ENCODE measurements around the gene KLHL22.
"Not testable (repeated sequence)": the region's sequence is repeated elsewhere in the genome, so short reads cannot be mapped to it uniquely, and the experiment has no call there.

Gene KLHL22

DNA sequence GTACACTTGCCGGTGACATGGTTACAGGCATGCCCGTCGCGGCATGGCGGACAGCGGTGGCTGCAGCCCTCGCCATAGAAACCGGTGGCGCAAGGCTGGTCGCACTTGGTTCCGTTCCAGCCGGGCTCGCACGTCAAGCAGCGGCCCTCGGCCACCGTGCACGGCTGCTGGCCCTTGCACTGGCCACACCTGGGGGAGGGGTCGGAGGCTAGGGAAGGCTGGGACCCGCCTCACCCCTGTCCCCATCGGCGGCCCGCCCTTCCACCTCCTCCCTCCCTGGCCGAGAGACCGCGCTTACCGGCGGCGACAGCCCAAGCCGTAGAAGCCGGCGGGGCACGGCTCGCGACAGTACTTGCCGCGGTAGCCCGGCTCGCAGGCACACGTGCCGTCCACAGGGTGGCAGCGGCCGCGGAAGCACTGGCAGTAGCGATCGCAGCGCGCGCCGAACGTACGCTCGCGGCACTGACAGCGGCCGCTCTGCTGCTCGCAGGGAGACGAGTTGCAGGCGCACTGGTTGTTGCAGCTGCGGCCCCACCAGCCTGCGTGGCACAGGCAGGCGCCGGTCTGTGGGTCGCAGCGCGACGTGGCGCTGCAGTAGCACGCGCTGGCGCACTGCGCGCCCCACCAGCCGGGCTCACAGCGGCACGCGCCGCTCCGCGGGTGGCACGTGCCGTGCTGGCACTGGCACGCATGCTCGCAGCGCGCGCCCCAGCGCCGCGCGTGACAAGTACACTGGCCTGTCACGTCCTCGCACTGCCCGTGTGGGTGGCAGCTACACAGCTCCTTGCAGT lies 64.7 kb downstream of the KLHL22 start:
- FAIRE-seq: no peak

DNA sequence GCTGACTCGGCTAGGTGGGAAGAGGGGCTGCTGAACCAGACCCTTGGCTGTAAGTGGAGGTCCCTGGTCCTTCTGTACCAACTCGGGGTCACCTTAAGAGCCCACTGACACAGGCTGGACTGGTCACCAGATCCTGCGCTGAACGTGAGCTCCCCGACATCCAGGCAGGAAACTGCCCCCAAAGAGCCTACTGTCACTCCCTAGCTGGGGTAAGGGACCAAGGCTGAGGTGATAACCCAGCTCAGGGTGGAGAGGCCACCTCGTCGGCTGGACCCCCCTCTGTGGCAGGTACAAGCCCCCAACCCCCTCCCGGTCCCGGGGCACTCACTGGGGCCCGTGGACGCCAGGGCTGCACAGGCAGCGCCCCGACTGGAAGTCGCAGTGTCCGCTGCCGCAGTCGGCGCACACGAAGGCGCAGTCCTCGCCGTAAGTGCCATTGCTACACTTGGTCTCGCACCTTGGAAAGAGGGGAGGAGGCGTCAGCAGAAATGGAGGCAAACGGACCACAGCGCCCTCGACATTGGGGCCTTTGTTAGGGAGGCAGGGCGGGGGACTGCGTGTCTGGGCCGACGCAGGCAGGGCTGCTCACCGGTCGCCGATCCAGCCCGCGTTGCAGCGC lies 65.4 kb downstream of the KLHL22 start:
- no peak for FAIRE-seq

DNA sequence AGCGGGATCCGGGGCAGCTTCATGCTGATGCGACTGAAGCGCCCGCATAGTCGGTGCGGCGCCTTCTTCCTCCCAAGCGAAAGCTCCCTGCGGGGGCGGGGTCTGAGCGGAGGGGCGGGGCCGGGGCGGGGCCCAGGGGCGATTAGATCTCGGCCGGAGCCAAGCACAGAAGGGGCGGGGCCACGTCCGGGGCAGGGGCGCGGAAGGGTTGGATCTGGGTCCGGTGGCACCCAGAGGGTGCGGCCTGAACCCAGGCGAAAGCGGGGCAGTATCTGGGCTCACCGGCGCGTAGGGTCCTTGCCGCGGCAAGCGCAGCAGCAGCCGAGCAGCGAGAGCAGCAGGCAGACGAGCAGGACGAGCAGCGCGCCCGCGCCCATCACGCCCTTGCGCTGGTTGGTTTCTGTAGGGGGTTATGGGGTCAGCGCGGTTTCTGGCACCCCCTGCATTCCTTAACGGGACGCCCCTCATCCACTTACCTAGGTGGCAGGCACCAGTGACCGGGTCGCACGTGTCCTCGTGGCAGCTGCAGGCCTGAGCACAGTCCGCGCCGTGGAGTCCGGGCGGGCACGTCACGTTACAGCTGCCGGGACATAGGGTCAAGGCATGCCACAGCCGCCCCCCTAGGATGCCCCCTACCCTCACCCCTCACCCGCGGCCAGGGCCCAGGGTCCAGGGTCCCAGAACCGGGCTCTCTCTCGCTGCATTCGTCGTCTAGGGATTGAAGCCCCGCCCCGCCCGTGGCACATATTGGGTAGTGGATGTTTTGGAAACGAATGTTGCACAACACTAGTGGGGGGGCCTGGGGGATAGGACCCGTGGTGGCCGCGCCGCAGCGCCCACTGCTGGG lies 66.1 kb downstream of the KLHL22 start:
- FAIRE-seq: no peak

DNA sequence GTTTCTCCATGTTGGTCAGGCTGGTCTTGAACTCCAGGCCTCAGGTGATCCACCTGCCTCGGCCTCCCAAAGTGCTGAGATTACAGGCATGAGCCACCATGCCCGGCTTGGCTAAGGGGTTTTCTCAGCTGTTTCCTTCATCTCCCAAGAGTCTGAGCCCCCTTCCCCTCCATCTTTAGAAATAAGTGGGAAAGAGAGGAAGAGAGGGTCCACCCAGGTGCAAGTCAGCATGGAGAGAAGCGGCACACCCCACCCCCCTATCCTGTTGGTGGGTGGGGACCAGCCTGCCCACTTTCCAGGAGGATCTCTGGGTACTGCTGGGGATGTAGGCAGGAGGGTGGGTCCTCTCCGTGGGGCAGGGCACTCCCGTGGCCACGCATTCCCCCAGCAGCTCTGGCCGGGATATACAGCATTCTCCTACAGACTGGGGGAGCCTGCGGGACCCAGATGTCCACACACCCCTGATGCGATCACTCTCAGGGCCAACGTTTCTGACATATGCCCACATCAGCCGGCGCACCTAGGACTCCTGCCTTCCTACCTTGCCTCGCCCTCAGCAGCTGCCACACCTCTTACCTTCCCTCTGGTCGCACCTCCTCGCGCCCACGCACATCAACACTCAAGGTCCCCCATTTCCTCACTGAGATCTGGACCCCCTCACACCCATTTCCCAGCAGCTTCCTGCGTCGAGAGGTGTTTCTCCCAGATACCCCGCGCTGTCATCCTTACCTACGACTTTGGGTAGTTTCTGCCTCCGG lies 66.9 kb downstream of the KLHL22 start:
- no peak for FAIRE-seq

DNA sequence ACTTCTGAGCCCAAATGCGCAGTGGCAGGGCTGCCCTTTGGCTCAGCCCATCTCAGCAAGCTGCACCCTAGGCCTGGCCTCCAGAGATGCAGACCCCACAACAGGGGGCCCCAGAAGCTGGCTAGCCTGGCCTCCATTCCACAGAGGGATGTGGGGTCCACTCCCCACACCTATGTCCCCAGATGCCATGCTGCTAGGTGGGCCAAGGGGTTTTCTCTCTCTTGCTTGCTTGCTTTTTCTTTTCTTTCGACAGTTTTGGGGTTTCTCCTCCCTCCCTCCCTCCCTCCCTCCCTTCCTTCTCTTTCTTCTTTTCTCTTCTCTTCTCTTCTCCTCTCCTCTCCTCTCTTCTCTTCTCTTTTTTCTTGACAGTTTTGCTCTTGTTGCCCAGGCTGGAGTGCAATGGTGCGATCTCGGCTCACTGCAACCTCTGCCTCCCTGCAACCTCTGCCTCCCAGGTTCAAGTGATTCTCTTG lies 67.6 kb downstream of the KLHL22 start:
- FAIRE-seq: no peak

DNA sequence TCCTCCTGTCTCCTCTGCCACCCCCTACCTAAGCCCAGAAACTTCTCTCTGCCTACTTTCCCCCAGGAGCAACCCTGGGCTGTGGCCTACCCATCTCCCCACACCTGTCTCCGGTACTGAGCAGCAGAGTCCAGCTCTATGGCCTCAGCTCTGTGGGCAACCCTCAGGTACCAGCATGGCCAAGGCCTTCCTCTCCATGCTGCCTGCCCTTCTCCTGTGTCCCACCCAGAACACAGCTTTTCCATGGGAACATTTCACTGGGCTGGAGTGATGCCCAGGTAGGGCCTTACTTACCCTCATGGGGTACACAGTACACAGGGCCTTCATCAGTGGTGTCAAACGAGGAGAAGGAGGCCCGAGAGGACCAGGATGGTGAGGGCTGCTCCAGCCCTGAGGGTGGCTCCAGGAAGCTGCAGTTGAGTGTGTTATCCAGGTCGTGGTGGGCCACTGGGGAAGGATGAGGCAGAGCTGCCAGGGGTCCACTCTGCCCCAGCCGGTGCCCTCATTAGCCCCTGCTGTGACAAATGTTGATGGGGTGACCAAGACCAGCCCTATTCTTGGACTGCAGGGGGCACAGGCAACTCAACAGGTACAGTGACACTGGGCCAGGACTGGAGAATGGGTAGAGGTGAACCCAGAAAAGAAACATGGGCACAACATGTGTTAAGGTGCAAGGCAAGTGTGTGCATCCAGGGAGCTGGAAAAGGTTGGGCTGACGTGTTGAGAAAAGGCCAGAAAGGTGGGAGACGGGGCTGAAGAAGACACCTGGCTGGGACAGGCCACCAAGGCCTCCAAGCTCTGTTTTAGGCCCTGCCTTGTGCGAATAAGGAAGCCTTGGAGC lies 68.3 kb downstream of the KLHL22 start:
- FAIRE-seq: no peak

DNA sequence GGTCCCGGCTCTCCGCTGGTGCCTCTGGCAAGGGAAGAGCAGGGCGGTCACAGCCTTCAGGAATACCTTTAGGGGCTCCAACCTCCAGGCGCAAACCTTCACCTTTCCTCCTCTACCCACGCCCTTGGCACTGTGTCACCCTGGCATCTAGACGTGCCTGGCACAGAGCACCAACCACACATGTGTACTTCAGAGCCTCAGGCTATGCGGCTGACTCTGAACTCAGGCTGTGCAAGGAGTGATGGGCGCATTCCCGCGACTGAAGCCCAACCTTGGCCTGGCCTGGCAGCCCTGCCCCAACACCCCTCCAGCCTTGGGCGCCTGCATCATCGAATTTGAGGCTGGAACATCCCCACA lies 69.4 kb downstream of the KLHL22 start:
- FAIRE-seq: no peak

DNA sequence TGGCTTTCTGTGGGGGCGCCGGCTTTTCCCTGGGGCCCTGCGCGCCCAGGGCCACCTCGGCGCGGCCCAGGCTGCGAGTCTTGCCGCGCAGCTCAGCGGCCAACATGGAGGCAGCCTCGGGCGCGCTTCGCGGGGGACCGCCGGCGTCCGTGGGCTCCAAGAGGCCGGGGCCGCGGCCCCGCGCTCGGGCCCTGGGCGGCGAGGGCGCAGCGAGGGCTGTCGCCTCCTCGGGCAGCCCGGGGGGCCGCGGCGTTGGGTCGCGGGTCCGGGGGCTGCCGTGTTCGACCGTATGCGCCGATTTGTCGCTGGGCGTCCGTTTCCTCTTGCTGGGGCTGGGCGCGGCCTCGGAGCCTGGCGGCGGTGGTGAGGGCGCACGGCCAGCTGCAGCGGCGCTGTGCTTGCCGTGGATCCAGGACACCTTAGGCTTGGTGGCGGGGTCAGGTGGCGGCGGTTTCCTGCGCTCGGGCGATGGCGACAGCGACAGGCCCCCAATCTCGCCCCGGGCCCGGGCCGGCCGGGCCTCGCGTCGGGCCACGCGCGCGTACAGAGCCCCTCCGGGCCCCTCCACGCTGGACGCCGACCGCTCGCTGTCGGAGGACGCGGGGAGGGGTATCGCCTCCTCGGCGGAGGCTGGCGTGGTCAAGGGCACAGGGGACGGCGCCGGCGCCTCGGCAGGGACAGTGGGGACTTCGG lies 69.9 kb downstream of the KLHL22 start:
- FAIRE-seq: no peak

DNA sequence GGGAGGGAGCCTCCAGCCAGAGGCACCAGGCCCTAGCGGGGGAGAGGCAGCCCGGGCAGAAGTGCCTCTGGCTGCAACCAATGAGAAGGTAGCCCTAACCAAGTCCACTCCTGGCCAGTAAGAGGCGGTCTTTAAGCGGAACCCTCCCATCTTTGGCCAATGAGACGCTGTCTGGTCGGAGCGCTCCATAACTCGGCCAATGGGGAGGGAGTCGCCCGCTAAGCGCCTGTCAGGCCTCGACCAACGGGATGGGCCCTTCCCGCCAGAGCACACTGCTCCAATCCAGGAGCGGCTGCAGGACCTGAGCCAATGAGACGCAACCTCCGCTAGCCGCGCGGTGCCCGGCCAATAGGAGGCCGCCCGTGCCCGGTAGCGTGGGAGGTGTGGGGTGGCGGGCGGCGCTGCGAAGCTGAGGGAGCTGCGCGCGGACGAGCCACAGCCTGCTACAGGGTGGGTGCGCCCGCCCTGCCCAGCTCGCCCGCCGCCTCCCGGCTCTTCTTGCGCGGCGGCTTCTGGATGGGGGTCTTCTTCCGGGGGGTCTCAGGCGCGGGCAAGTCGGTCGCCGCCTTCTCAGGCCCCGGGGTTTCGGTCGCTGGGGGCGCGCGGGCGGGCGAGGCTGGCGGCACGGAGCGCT lies 70.5 kb downstream of the KLHL22 start:
- FAIRE-seq: no peak

DNA sequence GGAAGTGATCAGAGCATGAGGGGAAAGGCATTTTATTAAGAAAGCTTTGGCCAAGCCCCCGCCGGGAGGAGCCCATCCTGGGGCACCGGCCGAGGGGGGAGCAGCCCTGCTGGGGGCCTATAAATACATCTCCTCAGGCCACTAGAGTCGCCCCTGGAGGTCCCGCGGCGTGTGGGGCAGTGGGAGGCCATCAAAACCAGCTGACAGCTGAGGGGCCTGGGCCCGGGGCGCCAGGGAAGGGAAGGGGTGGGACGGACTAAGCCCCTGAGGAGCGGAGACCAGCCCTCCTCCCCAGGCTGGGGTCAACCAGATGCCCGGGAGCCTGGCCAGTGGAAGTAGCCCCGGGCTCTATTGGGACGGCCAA lies 71.0 kb downstream of the KLHL22 start:
- no peak for FAIRE-seq

DNA sequence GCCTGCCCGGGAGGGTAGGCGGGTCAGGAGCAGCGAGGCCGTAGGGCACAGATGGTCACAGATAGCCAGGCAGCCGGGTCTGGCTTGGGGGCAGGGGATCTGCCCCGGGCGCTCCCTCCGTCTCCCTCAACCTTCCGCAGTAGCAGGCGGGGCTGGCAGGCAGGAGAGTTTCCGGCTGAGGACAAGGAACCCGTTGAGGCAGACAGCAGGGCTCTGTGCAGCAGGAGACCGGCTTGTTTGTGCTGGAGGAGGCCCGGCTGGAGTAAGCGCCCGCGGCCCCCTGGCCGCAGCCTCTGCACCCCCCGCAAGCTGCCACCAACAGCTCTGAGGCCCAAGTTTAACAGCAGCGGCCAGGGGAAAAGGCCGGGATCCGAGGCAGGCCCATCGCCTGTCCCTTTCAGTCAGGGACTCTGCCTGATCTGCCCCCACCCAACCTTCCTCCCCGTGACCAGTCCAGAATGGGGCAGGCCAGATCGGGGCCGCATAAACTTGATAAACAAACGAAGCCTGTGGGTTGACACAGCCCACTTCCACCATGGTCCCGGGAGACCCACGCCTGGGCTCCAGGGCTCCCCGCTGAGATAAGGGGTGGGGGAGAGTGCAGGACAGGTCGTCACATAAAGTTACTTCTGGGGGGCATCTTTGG lies 71.6 kb downstream of the KLHL22 start:
- no peak for FAIRE-seq

DNA sequence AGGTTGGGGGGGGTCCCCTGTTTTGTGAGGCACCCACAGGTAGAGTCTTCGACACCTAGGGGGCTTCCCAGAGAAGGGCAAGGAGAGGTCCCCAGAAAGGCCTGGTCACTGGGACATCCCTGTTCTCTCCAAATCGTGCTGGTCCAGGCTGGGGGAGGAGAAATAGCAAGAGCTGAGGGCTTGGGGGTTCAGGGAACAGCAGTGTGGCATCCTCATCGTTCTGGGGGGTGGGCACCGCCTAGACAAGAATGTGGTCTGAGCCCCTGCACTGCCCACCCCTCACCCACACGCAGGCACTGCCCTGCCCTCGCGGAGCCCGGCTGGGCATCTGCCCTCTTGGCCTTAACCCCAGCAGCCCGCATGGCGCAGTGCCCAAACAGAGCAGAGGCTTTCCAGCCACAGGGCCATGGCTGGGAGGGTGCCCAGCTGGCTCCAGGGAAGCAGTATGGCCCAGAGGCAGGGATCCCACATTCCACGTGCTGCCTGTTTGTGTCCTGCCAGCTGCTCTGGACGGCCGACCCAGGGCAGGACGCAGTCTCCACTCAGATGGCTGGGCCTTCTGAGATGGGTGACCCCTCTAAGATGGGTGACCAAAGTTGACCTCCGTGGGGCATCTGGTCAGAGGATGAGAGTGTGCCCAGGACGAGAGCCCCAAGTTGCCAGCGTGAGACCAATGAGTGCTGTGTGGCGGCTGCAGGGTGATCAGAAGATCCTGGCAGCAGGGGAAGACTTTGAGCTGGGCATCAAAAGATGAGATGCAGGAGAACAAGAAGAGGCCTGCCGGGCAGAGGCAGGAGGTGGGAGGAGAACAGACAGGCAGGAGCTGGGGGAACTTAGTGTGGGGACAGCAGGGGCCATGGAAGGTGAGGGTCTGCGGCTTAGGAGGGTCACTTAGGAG lies 72.3 kb downstream of the KLHL22 start:
- no peak for FAIRE-seq

DNA sequence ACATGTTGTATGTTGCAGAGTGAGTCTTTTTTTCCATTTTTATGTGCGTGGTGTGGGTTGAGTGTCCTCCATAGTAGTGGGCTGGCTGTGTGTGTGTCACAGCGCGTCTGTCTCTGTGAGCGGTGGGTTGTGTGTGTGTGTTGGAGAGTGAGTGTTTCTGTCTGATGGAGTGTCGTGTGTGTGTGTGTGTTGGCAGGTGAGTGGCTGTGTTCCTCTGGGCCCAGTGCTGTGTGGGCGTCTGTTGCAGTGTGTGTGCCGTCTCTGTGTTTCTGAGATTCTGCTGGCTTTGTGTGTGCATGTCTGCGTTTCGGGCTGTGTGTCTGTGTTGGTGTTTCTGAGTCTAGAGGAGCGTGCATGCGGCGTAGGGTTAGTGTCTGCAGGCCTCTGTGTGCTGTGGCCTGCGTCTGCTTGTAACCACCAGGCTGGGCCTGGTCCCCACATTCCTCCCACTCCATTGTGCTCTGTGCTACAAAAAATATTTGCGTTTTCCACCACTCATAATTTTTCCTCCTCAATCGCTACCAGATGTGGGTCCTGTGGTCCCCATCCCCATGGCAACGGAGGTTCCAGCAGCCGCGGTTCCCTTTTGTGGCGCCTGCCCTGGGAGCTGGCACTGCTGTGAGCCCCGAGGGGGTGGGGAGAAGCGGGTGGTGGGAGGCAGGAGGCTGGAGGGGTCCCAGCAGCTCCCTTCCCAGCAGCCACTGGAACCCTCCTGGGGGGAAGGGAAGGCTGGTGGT lies 73.2 kb downstream of the KLHL22 start:
- no peak for FAIRE-seq

DNA sequence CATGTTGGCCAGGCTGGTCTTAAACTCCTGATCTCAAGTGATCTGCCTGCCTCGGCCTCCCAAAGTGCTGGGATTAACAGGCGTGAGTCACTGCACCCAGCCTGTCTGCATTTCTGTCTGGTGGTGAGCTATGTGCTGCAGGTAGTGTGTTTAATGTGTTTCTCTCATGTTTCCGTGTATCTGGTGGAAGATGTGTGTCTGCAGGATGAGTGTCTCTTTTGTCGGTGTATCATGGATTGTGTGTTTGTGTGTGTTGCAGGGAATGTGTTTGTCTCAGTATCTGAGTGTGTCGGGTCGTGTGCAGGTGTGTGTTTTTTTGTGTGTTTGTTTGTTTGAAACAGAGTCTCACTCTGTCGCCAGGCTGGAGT lies 74.1 kb downstream of the KLHL22 start:
- FAIRE-seq: no peak

DNA sequence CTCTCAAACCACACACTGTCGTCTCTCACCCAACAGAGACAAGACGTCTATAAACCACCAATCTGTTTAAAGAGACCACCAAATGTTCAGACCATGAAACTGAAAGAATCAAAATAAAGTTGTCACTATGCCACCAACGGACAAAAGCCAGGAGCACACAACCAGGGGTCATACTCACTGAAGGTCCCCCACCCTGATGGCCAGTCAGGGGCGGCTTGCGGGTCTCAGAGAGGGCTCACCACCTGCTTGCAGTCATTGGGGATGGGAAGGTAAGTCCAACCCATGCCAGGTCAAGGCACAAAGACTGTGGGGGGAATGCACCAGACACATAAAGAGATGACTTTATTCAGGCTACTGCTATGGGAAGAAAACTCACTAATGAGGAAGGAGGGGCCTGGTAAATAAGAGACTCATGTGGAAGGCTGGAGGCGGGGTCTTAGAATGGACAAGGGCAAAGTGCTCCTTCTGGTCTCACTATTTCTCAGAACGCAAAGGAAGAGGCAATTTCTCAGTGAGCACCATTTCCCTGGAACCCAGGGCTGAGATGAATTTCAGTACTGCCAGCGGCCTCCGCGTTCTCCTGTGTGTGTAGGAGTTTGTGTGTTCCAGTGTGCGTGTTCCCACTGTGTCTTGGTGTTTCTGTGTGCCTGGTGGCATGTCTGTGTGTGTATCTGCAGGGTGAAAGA lies 75.3 kb downstream of the KLHL22 start:
- no peak for FAIRE-seq

DNA sequence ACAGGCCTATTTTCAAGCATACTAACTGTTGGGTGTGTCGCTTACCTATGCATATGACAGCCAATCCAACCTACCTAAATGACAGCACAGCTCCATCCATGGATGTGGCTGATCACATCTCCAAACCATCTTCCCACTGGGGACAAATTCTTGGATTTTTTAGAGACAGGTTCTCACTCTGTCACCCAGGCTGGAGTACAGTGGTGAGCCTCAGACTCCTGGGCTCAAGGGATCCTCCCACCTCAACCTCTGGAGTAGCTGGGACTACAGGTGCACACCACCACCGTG lies 76.0 kb downstream of the KLHL22 start:
- FAIRE-seq: no peak

DNA sequence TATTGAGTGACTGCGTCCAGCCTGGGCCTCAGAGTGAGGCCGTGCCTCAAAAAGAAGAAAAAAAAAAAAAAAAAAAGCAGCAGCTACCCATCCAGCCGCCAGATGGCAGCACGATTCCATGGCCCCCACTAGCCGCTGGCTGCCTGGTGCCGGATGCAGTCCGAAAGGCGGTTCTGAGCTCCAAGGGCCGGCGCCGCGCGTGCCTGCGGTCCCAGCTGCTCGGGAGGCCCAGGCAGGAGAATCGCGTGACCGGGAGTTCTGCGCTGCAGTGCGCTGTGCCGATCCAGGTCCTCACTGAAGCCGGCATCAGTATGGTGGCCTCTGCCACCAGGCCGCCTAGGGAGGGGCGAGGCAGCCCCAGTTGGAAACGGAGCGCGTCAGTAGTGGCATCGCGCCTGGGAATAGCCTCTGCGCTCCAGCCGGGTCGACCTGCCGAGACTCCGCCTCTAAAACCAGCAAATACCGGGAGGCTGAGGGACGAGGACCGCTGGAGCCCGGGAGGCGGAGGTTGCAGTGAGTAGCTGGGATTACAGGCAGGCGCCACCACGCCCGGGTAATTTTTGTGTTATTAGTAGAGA lies 77.3 kb downstream of the KLHL22 start:
- FAIRE-seq: no peak

DNA sequence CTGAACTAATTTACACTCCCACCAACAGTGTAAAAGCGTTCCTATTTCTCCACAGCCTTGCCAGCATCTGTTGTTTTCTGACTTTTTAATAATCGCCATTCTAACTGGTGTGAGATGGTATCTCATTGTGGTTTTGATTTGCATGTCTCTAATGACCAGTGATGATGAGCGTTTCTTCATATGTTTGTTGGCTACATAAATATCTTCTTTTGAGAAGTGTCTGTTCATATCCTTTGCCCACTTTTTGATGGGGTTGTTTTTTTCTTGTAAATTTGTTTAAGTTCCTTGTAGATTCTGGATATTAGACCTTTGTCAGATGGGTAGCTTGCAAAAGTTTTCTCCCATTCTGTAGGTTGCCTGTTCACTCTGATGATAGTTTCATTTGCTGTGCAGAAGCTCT lies 79.9 kb downstream of the KLHL22 start:
- not testable (repeated sequence) for FAIRE-seq
